Neutrophil (primary cell): ENCODE measurements around the gene CMTM4.

ENCODE experiments used
- H3K27ac ChIP-seq: fragments of 200-600 bp; sonication (generic); 2 replicates; pipeline ENCODE4 v1.5.1; 2016; ENCODE audit warnings: mild to moderate bottlenecking, moderate library complexity
- H3K27me3 ChIP-seq: fragments of 200-600 bp; sonication (generic); 2 replicates; pipeline ENCODE4 v1.6.0; 2016; ENCODE audit warnings: mild to moderate bottlenecking
- H3K36me3 ChIP-seq: fragments of 200-600 bp; sonication (generic); 2 replicates; pipeline ENCODE4 v1.5.1; 2017
- H3K4me1 ChIP-seq, 2 experiments: fragments of 200-600 bp in 1 of 2; sonication (generic) in 1 of 2; 1 replicate in 1 of 2; 2 replicates in 1 of 2; pipeline versions ENCODE4 v1.5.1 to v1.6.1; 2013 to 2016; ENCODE audit warnings: low read depth in 1 of 2, low read length in 1 of 2, mild to moderate bottlenecking in 1 of 2, moderate library complexity in 1 of 2; ENCODE audit not compliant: control insufficient read depth in 1 of 2, insufficient read depth in 1 of 2
- H3K4me3 ChIP-seq, 2 experiments: fragments of 200-600 bp in 1 of 2; sonication (generic) in 1 of 2; 1 replicate in 1 of 2; 2 replicates in 1 of 2; pipeline ENCODE4 v1.5.1; 2013 to 2016; ENCODE audit warnings: low read depth in 1 of 2, low read length in 1 of 2, mild to moderate bottlenecking in 1 of 2, moderate library complexity in 1 of 2
- H3K9me3 ChIP-seq: fragments of 200-600 bp; sonication (generic); 2 replicates; pipeline ENCODE4 v1.5.1; 2016
- TF ChIP-seq, protein P1 (sequence below): fragments of 200-600 bp; sonication (generic); IDR thresholded peaks from 2 replicates; pipeline ENCODE4 v1.5.1; 2016; ENCODE audit warnings: antibody characterized with exemption

Gene CMTM4

DNA sequence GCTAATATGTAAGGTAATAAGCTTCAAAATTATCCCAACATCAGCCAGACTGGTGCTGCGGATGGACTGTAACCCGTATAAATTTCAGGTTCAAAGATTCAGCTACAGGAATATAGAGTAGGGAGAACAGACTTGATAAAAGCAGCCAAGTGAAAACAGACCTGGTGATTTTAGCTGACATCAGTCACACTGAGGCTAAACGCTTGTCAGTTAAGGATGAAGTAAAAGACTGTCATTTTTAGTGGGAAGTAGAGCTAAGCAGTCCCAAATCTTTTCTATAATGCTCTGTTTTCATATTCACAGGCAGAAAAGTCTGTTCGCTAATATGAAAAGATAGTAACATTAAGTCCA lies 35.4 kb downstream of the CMTM4 start:
- Histone ChIP-seq H3K4me1 (peaks cover 9% of the 10 kb centered on the region in 2 experiments), H3K27ac (no peak overlapping the region), H3K36me3 (no peaks in the 10 kb centered on the region), H3K27me3 (no peaks in the 10 kb centered on the region), H3K4me3 (no peak overlapping the region), H3K9me3 (no peaks in the 10 kb centered on the region)
- TF ChIP-seq, protein P1, sequence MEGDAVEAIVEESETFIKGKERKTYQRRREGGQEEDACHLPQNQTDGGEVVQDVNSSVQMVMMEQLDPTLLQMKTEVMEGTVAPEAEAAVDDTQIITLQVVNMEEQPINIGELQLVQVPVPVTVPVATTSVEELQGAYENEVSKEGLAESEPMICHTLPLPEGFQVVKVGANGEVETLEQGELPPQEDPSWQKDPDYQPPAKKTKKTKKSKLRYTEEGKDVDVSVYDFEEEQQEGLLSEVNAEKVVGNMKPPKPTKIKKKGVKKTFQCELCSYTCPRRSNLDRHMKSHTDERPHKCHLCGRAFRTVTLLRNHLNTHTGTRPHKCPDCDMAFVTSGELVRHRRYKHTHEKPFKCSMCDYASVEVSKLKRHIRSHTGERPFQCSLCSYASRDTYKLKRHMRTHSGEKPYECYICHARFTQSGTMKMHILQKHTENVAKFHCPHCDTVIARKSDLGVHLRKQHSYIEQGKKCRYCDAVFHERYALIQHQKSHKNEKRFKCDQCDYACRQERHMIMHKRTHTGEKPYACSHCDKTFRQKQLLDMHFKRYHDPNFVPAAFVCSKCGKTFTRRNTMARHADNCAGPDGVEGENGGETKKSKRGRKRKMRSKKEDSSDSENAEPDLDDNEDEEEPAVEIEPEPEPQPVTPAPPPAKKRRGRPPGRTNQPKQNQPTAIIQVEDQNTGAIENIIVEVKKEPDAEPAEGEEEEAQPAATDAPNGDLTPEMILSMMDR: no peak

DNA sequence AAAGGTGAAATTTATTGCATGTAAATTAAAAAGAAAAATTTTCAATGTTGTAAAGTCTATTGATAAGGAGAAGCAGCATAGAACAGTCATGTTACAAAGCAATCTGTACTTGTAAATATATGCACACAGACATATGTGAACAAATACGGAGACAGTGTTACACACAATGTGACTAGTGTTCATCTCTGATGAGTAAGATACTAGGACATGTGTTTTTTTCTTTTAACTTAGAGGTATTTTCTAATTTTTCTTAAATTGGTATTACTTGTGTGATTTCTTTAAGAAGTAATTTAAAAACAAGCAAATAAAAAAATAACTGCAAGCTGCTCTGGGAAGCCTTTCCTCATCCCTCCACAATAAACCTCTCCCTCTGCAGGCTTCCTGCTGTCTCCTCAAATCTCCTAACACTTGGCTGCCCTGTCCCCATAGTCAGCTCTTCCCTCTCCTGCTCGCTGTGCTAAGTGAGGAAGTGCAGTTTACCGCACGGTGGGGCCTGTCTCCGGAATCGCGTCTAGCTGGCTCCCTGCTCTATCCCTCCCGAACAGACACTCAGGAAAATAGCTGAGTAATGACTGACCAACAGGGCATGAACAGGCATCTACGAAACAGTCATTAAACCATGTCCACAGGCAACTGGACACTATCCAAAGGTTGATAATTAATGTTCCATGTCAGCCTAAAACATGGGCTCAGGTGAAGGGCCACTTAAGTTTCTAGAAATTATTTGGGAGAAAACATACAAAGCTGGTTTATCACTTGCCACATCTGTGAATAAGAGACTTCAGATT lies 35.9 kb downstream of the CMTM4 start:
- H3K36me3 ChIP-seq: no peaks in the 10 kb centered on the region
- H3K4me3 ChIP-seq: no peak overlapping the region
- no peaks in the 10 kb centered on the region for H3K9me3 ChIP-seq
- peaks cover 9% of the 10 kb centered on the region in 2 experiments for H3K4me1 ChIP-seq
- TF ChIP-seq, protein P1: no peak
- H3K27me3 ChIP-seq: no peaks in the 10 kb centered on the region
- no peak overlapping the region for H3K27ac ChIP-seq

DNA sequence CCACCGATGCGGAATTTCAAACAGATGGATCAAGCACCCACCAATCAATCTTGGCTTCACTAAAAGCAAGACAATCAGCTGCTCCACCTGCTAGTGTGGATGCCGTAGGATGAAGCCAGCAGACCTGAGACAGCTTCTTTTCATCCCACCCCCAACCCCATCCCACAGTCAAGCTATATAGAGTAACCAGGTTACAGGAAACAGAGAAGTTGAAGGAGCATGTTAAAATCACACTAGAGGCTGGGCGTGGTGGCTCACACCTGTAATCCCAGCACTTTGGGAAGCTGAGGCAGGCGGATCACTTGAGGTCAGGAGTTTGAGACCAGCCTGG lies 37.7 kb downstream of the CMTM4 start:
- peaks cover 19 to 22% of the 10 kb centered on the region in 2 experiments for H3K4me1 ChIP-seq
- H3K27ac ChIP-seq: no peak overlapping the region
- no peaks in the 10 kb centered on the region for H3K36me3 ChIP-seq
- no peaks in the 10 kb centered on the region for H3K27me3 ChIP-seq
- TF ChIP-seq, protein P1: no peak
- no peaks in the 10 kb centered on the region for H3K9me3 ChIP-seq
- H3K4me3 ChIP-seq: no peak overlapping the region

DNA sequence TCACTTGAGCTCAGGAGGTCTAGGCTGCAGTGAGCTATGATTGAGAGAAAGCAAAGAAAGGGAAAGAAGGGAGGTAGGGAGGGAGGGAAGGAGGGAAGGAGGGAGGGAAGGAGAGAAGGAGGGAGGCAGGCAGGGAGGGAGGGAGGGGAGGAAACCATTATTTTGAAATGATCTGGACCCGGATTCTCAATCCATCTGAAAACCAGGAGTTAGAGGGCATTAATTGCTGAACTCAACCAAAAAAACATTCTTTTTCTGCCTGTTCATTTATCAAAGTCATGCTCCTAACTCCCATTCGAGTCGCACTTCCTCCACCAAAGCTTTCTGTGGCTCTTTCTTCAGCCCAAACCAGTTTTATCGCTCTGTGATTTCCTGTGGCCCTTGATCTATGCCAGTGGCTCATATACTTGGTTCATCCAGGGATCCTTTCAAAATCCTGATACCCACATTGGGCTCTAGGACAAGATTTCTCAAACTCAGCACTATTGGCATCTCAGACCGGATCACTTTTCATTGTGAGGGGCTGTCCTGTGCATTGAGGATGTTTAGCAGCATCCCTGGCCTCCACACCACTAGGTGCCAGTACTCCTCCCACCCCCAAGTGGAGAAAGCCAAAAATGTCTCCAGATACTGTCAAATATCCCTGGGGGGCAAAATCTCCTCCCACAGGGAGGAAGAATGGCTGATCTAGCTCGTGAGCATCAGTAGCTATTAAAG lies 38.2 kb downstream of the CMTM4 start:
- H3K9me3 ChIP-seq: no peaks in the 10 kb centered on the region
- H3K4me1 ChIP-seq: peaks cover 24 to 27% of the 10 kb centered on the region in 2 experiments
- H3K36me3 ChIP-seq: no peaks in the 10 kb centered on the region
- H3K4me3 ChIP-seq: no peak overlapping the region
- H3K27me3 ChIP-seq: no peaks in the 10 kb centered on the region
- TF ChIP-seq, protein P1: no peak
- H3K27ac ChIP-seq: no peak overlapping the region

DNA sequence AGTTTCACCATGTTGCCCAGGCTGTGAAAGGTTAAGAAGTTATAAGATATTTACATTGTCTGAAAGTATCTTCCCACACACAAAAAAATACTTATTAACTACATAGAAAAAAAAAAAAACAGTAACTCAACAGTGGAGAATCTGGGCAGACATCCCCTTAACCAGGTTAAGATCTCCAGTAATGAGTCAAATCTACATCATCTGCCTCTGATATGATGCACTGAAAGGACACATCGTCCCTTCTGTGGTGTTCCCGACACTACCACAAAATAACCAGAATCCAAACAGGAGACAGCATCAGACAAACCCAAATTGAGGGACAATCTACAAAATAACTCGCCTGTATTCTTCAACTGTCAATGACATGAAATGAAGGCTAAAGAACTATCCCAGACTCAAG lies 40.0 kb downstream of the CMTM4 start:
- no peaks in the 10 kb centered on the region for H3K36me3 ChIP-seq
- TF ChIP-seq, protein P1: no peak
- no peak overlapping the region for H3K4me3 ChIP-seq
- H3K27me3 ChIP-seq: no peaks in the 10 kb centered on the region
- no peaks in the 10 kb centered on the region for H3K9me3 ChIP-seq
- H3K27ac ChIP-seq: no peak overlapping the region
- H3K4me1 ChIP-seq: peaks cover 42 to 45% of the 10 kb centered on the region in 2 experiments
